ENCODE results near the gene CDH4. TPM values are rescaled to one million over a fixed set of nuclear protein-coding genes. Genes with fewer than 3 reads are reported as not detected.

CDH4 gene
- total RNA-seq, 1 donor from 2014 or later: 3.2 TPM

- Histone ChIP-seq H3K4me3 (ENCODE audit: insufficient read depth, low read depth, low read length) (no peak overlapping the region), H2AFZ (ENCODE audit: low read depth, low read length) (no peak overlapping the region), H3K9me3 (ENCODE audit: insufficient read depth, low read depth, low read length) (no peaks in the 10 kb centered on the region), H4K20me1 (ENCODE audit: insufficient read depth, low read length) (peaks cover 51% of the 10 kb centered on the region), H3K4me1 (ENCODE audit: insufficient read depth, low read length) (no peaks in the 10 kb centered on the region), H3K27ac (ENCODE audit: low read depth, low read length) (no peak overlapping the region), H3K36me3 (ENCODE audit: insufficient read depth, low read length) (no peaks in the 10 kb centered on the region), H3K79me2 (ENCODE audit: insufficient read depth, low read length) (peaks cover 43% of the 10 kb centered on the region), H3K9ac (ENCODE audit: low read length) (no peak overlapping the region), H3K4me2 (ENCODE audit: low read length) (no peak overlapping the region), H3K27me3 (ENCODE audit: insufficient read depth, low read length) (no peaks in the 10 kb centered on the region)
- peaks cover 2% of the 10 kb centered on the region for H3K4me1 Mint-ChIP-seq (ENCODE audit: low read depth, unreplicated experiment)
- FAIRE-seq (no peak), DNase-seq (ENCODE audit: low read depth) (no peak)
- H3K27ac Mint-ChIP-seq (ENCODE audit: unreplicated experiment): no peak overlapping the region
- peaks cover 6% of the 10 kb centered on the region for H3K36me3 Mint-ChIP-seq (ENCODE audit: low read depth, unreplicated experiment)
- no peak overlapping the region for H3K4me3 Mint-ChIP-seq (ENCODE audit: unreplicated experiment)
- no peak for TF ChIP-seq EZH2 (IDR thresholded peaks at IDR 0.05; ENCODE audit: insufficient read depth, low read length)
- TF ChIP-seq, protein P1, sequence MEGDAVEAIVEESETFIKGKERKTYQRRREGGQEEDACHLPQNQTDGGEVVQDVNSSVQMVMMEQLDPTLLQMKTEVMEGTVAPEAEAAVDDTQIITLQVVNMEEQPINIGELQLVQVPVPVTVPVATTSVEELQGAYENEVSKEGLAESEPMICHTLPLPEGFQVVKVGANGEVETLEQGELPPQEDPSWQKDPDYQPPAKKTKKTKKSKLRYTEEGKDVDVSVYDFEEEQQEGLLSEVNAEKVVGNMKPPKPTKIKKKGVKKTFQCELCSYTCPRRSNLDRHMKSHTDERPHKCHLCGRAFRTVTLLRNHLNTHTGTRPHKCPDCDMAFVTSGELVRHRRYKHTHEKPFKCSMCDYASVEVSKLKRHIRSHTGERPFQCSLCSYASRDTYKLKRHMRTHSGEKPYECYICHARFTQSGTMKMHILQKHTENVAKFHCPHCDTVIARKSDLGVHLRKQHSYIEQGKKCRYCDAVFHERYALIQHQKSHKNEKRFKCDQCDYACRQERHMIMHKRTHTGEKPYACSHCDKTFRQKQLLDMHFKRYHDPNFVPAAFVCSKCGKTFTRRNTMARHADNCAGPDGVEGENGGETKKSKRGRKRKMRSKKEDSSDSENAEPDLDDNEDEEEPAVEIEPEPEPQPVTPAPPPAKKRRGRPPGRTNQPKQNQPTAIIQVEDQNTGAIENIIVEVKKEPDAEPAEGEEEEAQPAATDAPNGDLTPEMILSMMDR (IDR thresholded peaks at IDR 0.05; ENCODE audit: insufficient read depth, low read depth, low read length): no peak
- H3K9me3 Mint-ChIP-seq (ENCODE audit: unreplicated experiment): peaks cover 9% of the 10 kb centered on the region
- H3K27me3 Mint-ChIP-seq (ENCODE audit: low read depth, unreplicated experiment): peaks cover 37% of the 10 kb centered on the region
These were observed 11.9 kb downstream of the CDH4 start for GRCh38 chr20:61263938-61264337.

DNA sequence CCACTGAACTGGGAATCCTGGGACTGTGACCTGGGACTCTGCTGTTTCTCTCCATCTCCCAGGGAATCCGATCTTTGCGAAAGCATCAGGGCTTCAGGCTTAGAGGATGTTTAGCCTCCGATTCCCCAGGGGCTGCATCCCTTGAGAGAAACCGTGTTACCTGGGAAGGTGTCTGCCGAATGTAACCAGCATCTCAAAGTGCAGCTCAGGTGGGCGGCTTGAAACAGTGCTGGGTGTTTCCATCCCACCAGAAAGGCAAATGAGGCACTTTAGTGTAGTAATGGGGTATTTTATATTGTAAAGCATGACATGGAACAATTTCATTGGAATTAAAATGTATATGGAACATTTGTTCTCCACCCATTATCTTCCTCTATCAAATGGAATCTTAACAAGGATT lies 15.2 kb downstream of the CDH4 start:
- DNase-seq (ENCODE audit: low read depth) (no peak), FAIRE-seq (no peak)
- Histone ChIP-seq H3K4me3 (ENCODE audit: insufficient read depth, low read depth, low read length) (no peak overlapping the region), H3K36me3 (ENCODE audit: insufficient read depth, low read length) (no peaks in the 10 kb centered on the region), H3K4me1 (ENCODE audit: insufficient read depth, low read length) (peaks cover 9% of the 10 kb centered on the region), H3K79me2 (ENCODE audit: insufficient read depth, low read length) (peaks cover 34% of the 10 kb centered on the region), H2AFZ (ENCODE audit: low read depth, low read length) (no peak overlapping the region), H4K20me1 (ENCODE audit: insufficient read depth, low read length) (peaks cover 59% of the 10 kb centered on the region), H3K27ac (ENCODE audit: low read depth, low read length) (no peak overlapping the region), H3K9me3 (ENCODE audit: insufficient read depth, low read depth, low read length) (no peaks in the 10 kb centered on the region), H3K4me2 (ENCODE audit: low read length) (no peak overlapping the region), H3K27me3 (ENCODE audit: insufficient read depth, low read length) (no peaks in the 10 kb centered on the region), H3K9ac (ENCODE audit: low read length) (no peak overlapping the region)
- peaks cover 7% of the 10 kb centered on the region for H3K36me3 Mint-ChIP-seq (ENCODE audit: low read depth, unreplicated experiment)
- TF ChIP-seq EZH2 (IDR thresholded peaks at IDR 0.05; ENCODE audit: insufficient read depth, low read length): no peak
- TF ChIP-seq, protein P1 (IDR thresholded peaks at IDR 0.05; ENCODE audit: insufficient read depth, low read depth, low read length): no peak
- peaks cover 26% of the 10 kb centered on the region for H3K27me3 Mint-ChIP-seq (ENCODE audit: low read depth, unreplicated experiment)
- H3K27ac Mint-ChIP-seq (ENCODE audit: unreplicated experiment): no peak overlapping the region
- H3K9me3 Mint-ChIP-seq (ENCODE audit: unreplicated experiment): peaks cover 10% of the 10 kb centered on the region
- H3K4me1 Mint-ChIP-seq (ENCODE audit: low read depth, unreplicated experiment): peaks cover 5% of the 10 kb centered on the region
- H3K4me3 Mint-ChIP-seq (ENCODE audit: unreplicated experiment): no peak overlapping the region

- FAIRE-seq: no peak
- TF ChIP-seq, protein P1 (IDR thresholded peaks at IDR 0.05; ENCODE audit: insufficient read depth, low read depth, low read length): no peak
- TF ChIP-seq EZH2 (IDR thresholded peaks at IDR 0.05; ENCODE audit: insufficient read depth, low read length): no peak
- DNase-seq (ENCODE audit: low read depth): no peak
- H3K9ac ChIP-seq (ENCODE audit: low read length): no peak overlapping the region
- H2AFZ ChIP-seq (ENCODE audit: low read depth, low read length): no peak overlapping the region
- Mint-ChIP-seq H3K36me3 (ENCODE audit: low read depth, unreplicated experiment) (peaks cover 7% of the 10 kb centered on the region), H3K4me1 (ENCODE audit: low read depth, unreplicated experiment) (peaks cover 5% of the 10 kb centered on the region), H3K27ac (ENCODE audit: unreplicated experiment) (no peak overlapping the region), H3K27me3 (ENCODE audit: low read depth, unreplicated experiment) (peaks cover 25% of the 10 kb centered on the region), H3K9me3 (ENCODE audit: unreplicated experiment) (peaks cover 10% of the 10 kb centered on the region), H3K4me3 (ENCODE audit: unreplicated experiment) (no peak overlapping the region)
- H3K36me3 ChIP-seq (ENCODE audit: insufficient read depth, low read length): no peaks in the 10 kb centered on the region
- H3K4me1 ChIP-seq (ENCODE audit: insufficient read depth, low read length): peaks cover 9% of the 10 kb centered on the region
- H3K27me3 ChIP-seq (ENCODE audit: insufficient read depth, low read length): no peaks in the 10 kb centered on the region
- peaks cover 63% of the 10 kb centered on the region for H4K20me1 ChIP-seq (ENCODE audit: insufficient read depth, low read length)
- no peak overlapping the region for H3K4me2 ChIP-seq (ENCODE audit: low read length)
- H3K79me2 ChIP-seq (ENCODE audit: insufficient read depth, low read length): peaks cover 34% of the 10 kb centered on the region
- no peak overlapping the region for H3K27ac ChIP-seq (ENCODE audit: low read depth, low read length)
- H3K9me3 ChIP-seq (ENCODE audit: insufficient read depth, low read depth, low read length): no peaks in the 10 kb centered on the region
- H3K4me3 ChIP-seq (ENCODE audit: insufficient read depth, low read depth, low read length): no peak overlapping the region
These were observed 16.0 kb downstream of the CDH4 start for GRCh38 chr20:61268024-61268423.

Measured in astrocyte (in vitro differentiated cells and primary cell).